GM10847 (cell line): Measurements from ENCODE around the gene CHMP4B.

Source experiments
- POLR2A ChIP-seq: IDR thresholded peaks from 2 replicates; pipeline ENCODE4 v1.6.1; 2011; ENCODE audit not compliant: insufficient read length; ENCODE audit errors: extremely low read depth

The CHMP4B gene, protein sequence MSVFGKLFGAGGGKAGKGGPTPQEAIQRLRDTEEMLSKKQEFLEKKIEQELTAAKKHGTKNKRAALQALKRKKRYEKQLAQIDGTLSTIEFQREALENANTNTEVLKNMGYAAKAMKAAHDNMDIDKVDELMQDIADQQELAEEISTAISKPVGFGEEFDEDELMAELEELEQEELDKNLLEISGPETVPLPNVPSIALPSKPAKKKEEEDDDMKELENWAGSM

DNA sequence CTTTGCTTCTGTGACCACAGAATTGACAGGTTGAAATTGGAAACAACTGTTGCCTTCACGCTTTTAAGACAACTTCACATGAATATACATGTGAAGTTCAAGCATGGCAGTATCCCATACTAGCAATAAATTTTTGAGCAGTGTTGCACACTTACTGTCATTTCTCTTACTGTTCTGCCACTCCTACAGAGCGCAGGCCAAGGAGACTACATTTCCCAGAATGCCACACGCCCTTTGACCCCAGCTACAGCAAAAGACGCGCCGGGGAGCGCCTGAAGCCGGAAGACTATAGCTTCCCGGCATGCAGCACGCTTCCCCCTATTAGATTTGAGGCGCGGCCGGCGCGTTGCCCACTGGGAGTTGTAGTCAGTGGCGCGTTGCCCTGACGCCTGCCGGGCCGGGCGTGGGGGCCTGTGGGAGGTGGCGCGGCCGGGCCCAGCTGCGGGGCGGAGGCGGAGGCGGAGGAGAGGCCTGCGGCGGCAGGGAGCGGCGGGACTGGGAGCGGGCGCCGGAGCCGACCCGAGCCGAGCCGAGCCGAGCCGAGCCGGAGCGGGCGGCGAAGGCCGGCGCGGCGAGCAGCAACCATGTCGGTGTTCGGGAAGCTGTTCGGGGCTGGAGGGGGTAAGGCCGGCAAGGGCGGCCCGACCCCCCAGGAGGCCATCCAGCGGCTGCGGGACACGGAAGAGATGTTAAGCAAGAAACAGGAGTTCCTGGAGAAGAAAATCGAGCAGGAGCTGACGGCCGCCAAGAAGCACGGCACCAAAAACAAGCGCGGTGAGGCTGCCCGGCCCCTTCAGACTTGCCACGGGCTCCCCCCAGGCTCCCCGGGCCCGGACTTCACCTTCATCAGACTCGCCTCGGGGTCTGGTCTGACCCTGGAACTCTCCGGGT is at the start of gene CHMP4B:
TSS of gene CHMP4B (plus strand) at position 464 of the 891 bp plus-strand sequence. CDS start at position 585, 121 bp downstream.
- peak; percentile 41 for TF ChIP-seq POLR2A

DNA sequence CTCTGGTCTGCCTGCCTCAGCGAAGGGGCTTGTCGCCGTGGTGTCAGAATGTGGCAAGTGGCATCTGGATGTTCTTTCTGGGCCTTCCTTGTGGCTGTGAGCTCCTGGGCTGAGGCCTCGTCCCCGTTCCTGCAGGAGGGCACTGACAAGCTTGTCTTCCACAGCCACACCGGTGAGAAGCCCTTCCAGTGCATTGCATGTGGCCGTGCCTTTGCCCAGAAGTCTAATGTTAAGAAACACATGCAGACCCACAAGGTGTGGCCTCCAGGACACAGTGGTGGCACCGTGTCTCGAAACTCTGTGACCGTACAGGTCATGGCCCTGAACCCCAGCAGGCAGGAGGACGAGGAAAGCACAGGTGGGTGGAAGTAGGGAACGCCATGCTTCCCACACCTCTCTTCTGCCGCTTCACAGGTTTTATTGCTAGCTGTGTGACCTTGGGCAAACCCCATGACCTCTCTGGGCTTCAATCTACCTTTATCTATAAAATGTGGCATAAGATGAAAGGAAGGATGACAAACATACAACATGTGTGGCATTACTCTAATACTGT is 49.4 kb upstream of the CHMP4B start:
- no peak for TF ChIP-seq POLR2A

DNA sequence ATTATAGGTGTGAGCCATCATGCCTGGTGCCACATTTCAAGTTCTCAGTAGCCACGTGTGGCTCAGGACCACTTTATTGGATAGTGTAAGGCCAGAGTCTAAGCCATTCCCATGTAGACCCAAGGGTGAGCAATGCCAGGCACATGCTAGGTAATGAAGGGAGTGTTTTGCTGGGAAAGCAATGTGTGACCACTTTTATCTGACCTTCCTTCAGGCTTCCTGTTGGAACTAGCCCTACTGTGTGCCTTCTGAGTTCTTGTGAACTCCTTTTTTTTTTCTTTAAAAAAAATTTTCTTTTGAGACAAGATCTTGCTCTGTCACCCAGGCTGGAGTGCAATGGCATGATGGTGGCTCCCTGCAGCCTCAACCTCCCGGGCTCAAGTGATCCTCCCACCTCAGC is 46.0 kb upstream of the CHMP4B start:
- no peak for TF ChIP-seq POLR2A

DNA sequence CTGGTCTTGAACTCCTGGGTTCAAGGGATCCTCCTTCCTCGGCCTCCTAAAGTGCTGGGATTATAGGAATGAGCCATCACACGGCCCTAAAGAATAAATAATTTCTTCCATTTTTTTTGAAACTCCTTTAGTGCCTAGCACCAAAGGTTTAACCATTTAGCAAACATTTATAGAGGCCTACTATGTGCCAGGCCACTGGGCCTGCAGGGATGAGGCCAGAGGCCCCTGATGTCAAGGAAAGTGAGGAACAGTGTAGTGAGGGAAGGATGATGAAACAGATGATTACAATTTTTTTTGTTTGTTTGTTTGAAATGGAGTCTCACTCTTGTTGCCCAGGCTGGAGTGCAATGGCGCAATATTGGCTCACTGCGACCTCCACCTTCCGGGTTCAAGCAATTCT is 45.6 kb upstream of the CHMP4B start:
- no peak for TF ChIP-seq POLR2A

DNA sequence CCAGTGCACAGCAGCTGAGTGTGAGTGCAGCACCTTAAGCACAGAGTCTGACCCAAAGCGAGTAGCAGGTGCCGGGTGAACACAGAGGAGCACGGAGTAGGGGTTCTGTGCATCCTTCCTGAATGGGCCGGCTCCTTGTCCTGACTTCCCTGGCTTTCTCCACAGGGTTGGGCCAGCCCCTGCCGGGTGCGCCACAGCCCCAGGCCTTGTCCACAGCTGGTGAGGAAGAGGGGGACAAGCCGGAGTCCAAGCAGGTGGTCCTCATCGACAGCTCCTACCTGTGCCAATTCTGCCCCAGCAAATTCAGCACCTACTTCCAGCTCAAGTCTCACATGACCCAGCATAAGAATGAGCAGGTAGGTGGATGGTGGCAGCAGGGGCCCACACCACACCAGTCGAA is 44.5 kb upstream of the CHMP4B start:
- TF ChIP-seq POLR2A, result no peak

DNA sequence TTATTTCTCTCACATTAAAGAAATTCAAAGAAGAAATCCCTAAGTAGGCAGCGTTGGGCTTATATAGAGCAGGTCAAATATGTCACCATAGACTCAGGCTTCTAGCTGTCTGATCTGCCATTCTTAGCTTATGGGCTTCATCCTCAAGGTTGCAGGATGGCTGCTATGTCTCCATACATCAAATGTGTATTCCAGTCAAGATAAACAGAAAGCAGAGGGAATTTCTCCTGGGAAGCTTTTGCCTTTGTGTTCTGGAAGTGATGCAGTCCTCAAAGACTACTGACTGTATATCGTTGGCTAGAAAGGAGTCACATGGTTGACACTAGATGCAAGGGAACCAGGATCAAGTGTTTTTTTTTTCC is 43.4 kb upstream of the CHMP4B start:
- no peak for TF ChIP-seq POLR2A

DNA sequence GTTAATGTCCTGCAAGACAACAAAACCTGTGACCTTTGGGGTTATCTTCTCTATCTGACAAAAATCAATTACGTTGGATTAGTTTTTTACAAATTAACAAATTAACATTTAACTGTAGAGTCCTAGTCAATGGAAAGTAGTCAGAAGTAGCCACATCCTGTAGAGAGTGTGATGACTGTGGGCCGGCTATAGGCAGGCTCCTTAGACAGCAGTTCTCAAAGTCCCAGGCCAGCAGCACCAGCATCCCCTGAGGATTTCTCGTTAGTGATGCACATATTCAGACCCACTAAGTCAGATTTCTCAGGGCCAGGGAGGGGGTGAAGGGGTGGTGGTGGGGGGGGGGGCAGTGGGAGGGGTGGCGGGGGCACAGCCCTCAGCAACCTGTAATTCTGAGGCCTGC is 42.1 kb upstream of the CHMP4B start:
- no peak for TF ChIP-seq POLR2A

DNA sequence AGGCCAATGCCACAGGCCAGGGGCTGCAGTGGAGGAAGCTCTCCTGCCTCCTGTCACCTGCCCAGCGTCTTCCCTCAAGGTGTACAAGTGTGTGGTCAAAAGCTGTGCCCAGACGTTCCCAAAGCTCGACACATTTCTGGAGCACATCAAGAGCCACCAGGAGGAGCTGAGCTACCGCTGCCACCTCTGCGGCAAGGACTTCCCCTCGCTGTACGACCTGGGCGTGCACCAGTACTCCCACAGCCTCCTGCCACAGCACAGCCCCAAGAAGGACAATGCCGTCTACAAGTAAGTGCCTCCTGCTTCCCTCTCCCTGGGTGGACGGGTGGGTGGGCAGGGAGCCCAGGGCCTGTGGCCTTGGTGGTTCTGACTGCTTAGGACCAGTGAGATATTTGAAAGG is 41.1 kb upstream of the CHMP4B start:
- no peak for TF ChIP-seq POLR2A

DNA sequence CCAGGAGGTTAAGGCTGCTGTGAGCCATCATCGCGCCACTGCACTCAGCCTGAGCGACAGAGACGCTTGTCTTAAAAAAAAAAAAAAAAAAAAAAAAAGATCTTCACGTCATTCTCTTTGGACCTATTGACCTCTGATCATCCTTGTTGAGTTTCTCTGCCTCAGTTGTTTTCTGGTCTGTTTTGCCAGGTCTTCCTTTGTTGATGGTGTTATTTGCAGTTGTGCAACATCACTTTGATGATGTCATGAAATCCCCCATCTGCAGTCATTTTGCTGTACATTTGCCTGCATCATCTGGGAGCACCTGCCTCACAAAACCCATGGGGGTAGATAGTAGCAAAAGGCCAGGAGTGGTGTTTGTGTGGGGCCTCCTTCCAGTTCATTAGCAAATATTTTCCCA is 39.2 kb upstream of the CHMP4B start:
- no peak for TF ChIP-seq POLR2A

DNA sequence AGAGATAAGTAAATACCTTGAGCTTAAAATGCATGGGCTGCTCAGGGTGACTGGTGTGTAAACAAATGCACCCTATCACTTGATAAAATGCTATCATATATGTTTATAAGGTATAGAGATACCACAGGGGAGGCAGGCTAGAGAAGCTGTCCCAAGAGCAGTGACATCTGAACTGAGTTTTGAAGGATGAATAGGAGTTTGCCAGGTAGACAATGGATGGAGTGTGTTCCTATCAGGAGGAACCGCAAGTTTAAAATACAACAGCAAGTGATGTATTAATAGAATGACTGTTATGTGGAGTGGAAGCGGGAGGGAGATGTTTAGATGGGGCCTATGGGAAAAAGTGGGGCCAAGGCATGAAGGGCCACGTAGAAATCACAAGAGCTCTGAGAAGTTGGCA is 38.7 kb upstream of the CHMP4B start:
- no peak for TF ChIP-seq POLR2A

DNA sequence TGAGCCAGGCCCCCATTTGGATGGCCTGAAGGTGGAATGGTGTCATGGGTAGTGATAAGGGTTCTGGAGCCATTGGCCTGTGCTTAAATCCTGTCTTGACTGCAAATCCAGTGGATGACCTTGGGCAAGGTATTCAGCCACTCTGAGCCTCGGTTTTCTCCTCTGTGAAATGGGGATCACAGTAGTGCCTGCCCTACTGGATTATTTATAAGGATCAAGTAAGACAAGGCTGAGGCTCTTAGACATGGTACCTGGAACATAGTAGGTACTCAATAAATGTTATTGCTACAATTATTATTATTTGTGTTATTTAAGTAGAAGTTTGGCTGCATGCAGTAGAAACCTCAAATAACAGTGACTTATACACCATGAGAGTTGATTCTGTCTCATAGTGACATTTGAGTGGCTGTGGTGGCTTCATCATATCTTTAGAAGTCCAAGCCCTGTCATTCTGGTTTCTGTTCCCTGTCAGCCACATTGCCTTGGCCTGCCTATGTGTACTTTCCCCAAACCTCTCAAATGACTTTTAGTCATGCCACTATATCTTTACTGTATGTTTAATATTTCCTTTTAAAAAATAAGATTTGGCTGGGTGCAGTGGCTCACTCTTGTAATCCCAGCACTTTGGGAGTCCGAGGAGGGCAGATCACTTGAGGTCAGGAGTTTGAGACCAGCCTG is 37.6 kb upstream of the CHMP4B start:
- no peak for TF ChIP-seq POLR2A

DNA sequence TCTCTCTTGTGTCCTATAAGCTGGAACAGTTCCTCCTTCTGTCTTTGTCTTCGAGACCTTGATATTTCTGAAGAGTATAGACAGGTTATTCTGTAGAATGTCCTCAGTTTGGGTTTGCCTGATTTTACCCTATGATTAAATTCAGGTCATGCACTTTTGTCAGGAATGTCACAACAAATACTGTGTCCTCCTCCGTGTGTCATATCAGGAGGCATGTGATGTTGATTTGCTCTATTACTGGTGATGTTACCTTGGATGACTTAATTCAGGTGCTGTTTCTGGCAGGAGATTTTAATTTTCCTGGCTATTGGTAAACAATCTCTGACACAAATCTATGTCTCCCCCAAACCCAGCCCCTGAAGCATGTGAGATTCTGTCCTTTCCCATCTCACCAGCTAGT is 33.3 kb upstream of the CHMP4B start:
- no peak for TF ChIP-seq POLR2A

DNA sequence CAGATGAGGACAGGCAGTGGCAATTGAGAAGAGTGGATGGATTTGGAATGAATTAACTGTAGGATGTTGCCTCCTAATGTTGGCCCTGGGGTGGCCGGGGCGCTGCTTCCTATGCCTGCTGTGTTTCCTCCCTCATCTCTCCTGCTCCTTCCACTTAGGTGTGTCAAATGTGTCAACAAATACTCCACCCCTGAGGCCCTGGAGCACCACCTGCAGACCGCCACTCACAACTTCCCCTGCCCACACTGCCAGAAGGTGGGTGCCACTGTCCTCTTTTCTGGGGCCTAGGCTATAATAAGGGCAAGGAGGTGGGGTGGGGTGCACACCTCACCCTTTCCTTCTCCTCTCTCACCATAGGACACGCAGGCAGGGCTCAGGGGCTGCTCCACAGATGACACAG is 30.0 kb upstream of the CHMP4B start:
- TF ChIP-seq POLR2A, result no peak

DNA sequence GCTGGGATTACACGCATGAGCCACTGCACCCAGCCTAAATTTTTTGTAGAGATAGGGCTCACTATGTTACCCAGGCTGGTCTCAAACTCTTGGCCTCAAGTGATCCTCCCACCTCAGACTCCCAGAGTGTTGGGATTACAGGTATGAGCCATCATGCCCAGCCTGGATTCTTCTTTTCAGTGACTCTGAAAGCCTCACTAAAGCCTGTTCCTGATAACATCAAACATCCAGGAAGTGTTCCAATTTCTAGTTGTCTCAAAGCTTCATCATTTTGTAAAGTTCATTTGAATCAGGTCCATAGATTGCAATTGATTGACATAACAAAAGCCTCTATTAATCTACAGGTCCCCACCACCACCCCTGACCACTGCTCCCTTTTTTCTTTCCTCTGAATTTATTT is 29.2 kb upstream of the CHMP4B start:
- no peak for TF ChIP-seq POLR2A

DNA sequence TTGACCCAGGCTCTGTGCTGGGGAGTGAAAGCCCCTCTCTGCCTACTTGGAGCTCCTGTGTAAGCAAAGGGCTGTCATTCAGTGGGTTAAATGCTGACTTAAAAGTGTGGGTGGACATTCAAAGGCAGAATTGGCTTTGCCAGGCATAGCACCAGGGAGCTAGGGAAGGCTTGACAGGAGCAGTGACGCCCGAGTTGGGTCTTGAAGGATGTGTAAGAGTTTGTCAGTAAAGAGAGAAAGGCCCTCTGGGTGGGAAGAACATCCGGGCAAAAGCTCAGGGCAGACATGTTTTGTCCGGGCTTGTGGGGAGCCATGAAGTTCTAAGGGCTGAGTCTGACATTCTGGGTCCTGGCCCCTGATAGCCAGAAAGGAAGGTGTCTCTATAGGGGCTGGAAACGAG is 27.9 kb upstream of the CHMP4B start:
- TF ChIP-seq POLR2A, result no peak

DNA sequence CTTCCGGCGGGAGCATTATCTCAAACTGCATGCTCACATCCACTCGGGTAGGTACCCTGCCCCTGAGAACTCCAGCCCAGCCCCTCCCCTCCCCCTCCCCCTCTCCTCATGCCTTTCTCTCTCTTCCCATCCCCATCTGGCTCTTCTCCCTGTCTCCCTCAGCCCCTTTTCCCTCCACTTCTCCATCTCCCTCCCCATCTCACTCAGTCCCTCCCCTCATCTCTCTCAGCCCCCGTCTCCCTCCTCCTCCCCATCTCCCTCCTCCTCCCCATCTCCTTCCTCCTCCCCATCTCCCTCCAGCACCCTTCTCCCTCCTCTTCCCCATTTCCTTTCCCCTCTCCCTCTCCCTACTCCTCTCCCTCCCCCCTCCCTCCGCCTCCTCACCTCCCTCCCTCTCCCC is 27.3 kb upstream of the CHMP4B start:
- TF ChIP-seq POLR2A, result no peak
